Measurements from ENCODE around the gene RNU6-7.

The RNU6-7 gene

DNA sequence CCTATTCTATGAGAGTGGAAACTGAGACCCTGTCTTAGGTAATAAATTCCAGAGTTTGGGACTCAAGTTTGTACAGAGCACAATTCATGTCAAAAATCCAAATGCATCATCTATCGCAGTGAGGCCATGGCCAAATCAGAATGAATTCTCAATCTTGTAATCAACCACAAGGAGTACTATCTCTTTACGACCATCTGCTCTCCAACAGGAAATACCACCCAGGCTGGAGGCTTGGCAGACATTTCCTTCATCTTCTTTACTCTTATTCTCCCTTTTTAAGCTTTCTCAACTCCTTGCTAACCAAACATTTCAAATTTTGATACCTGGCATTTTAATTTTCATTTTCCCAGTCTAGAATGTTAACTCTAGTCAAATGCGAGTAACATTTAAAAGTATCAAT is 32.7 kb upstream of the RNU6-7 start:
- no peaks in the 10 kb centered on the region for H4K20me1 ChIP-seq (ENCODE audit: insufficient read depth)
- H3K4me3 ChIP-seq (IDR thresholded peaks at IDR 0.05; ENCODE audit: insufficient read depth, low read depth, low read length), result no peak overlapping the region
- no peak overlapping the region for H3K27ac ChIP-seq
- TF ChIP-seq, protein P1, sequence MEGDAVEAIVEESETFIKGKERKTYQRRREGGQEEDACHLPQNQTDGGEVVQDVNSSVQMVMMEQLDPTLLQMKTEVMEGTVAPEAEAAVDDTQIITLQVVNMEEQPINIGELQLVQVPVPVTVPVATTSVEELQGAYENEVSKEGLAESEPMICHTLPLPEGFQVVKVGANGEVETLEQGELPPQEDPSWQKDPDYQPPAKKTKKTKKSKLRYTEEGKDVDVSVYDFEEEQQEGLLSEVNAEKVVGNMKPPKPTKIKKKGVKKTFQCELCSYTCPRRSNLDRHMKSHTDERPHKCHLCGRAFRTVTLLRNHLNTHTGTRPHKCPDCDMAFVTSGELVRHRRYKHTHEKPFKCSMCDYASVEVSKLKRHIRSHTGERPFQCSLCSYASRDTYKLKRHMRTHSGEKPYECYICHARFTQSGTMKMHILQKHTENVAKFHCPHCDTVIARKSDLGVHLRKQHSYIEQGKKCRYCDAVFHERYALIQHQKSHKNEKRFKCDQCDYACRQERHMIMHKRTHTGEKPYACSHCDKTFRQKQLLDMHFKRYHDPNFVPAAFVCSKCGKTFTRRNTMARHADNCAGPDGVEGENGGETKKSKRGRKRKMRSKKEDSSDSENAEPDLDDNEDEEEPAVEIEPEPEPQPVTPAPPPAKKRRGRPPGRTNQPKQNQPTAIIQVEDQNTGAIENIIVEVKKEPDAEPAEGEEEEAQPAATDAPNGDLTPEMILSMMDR (conservative IDR thresholded peaks at IDR 0.05; ENCODE audit: low read depth, low read length), result no peak
- H2AFZ ChIP-seq (ENCODE audit: low read depth), result no peak overlapping the region
- H3K4me2 ChIP-seq, result no peak overlapping the region
- H3K79me2 ChIP-seq (ENCODE audit: insufficient read depth, low read depth), result no peaks in the 10 kb centered on the region
- no peak overlapping the region for H3K9ac ChIP-seq
- H3K27me3 ChIP-seq (ENCODE audit: insufficient read depth, low read depth), result no peaks in the 10 kb centered on the region
- no peaks in the 10 kb centered on the region for H3K36me3 ChIP-seq (ENCODE audit: insufficient read depth)
- H3K4me1 ChIP-seq (ENCODE audit: low read depth, poor library complexity, severe bottlenecking), result no peaks in the 10 kb centered on the region

DNA sequence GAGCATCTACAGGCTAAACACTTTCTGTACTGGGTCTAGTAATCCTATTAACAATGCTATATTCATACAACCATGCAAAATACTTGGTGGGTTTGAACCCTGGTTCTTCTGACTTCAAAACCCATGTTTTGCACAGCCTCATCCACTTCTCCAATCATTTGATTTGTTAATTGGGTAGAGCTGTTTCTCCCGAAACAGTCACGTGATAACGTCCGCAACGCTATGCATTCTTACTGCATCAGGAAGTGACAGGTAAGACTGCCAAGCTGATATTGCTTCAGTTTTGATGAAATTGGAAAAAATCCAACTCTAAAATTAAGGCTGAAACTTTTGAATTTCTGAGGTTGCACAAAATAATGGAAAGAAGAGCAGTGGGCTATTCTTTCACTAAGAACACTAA is 30.4 kb upstream of the RNU6-7 start:
- Histone ChIP-seq H3K4me1 (ENCODE audit: low read depth, poor library complexity, severe bottlenecking) (no peaks in the 10 kb centered on the region), H3K4me3 (IDR thresholded peaks at IDR 0.05; ENCODE audit: insufficient read depth, low read depth, low read length) (no peak overlapping the region)
- TF ChIP-seq, protein P1 (conservative IDR thresholded peaks at IDR 0.05; ENCODE audit: low read depth, low read length), result no peak

DNA sequence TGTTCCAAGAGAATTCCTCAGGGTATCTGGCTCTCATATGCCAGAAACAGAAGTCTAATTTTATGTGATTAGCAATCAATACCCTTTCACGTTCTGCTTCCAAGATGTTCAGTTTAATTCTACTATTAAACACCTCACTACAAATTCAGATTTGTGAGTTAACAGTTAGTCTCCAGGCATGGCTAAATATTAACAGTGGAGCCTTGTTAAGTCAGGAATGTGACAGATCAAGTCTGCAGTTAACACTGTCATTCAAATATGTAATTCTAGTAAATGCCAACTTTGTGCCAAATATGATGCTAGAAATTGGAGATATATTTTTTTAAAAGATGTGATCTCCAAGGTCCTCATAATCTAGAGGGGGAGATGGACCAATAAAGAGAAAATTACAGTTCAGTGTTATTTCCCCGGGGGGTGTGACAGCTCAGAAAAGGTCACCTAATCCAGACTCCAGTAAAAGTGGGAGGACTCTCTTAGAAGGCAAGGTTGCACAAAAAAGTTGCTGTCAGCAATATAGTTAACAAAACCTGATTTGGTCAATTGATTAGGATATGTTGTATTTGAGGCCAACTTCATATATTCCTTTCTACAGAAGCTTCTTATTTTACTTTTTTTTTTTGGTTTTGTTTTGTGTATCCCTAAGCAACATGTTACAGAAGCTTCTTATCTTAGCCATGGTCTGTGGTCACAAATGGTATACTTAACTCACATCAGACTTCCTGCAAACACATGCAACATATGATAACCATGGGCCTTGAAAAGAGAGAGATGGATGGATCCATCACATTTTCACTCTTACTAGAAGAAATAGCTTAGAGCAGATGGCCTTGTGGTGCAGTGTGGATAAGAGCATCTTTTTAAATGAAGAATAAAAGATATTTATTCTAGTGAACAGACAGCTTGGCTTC is 18.4 kb upstream of the RNU6-7 start:
- Histone ChIP-seq H3K9ac (no peak overlapping the region), H3K4me1 (ENCODE audit: low read depth, poor library complexity, severe bottlenecking) (peaks cover 4% of the 10 kb centered on the region), H3K4me3 (IDR thresholded peaks at IDR 0.05; ENCODE audit: insufficient read depth, low read depth, low read length) (no peak overlapping the region), H3K27ac (no peak overlapping the region), H3K27me3 (ENCODE audit: insufficient read depth, low read depth) (no peaks in the 10 kb centered on the region), H4K20me1 (ENCODE audit: insufficient read depth) (no peaks in the 10 kb centered on the region), H3K36me3 (ENCODE audit: insufficient read depth) (no peaks in the 10 kb centered on the region), H3K79me2 (ENCODE audit: insufficient read depth, low read depth) (no peaks in the 10 kb centered on the region), H3K4me2 (no peak overlapping the region), H2AFZ (ENCODE audit: low read depth) (no peak overlapping the region)
- TF ChIP-seq, protein P1 (conservative IDR thresholded peaks at IDR 0.05; ENCODE audit: low read depth, low read length), result no peak

More for the DNA sequence above, 30.4 kb upstream of the RNU6-7 start:
- H3K27ac ChIP-seq, result no peak overlapping the region
- H2AFZ ChIP-seq (ENCODE audit: low read depth), result no peak overlapping the region
- H4K20me1 ChIP-seq (ENCODE audit: insufficient read depth), result no peaks in the 10 kb centered on the region
- no peak overlapping the region for H3K4me2 ChIP-seq
- H3K36me3 ChIP-seq (ENCODE audit: insufficient read depth), result no peaks in the 10 kb centered on the region
- H3K79me2 ChIP-seq (ENCODE audit: insufficient read depth, low read depth), result no peaks in the 10 kb centered on the region
- H3K27me3 ChIP-seq (ENCODE audit: insufficient read depth, low read depth), result no peaks in the 10 kb centered on the region
- no peak overlapping the region for H3K9ac ChIP-seq

DNA sequence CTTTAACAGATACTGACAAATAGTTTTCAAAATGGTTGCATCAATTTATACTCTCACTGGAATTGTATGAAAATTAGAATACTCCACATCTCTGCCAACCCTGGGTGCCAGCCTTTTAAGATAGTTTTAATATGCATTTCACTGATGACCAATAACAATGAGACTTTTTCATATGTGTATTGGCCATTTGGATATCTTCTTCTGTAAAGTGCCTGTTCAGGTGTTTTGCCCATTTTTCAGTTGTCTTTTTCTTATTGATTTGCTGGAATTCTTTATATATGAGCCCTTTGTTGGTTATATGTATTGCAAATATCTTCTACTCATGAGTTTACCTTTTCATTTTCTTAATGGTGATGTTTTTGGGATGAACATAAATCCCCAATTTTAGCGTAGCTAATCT is 16.7 kb upstream of the RNU6-7 start:
- no peak overlapping the region for H3K9ac ChIP-seq
- no peak overlapping the region for H2AFZ ChIP-seq (ENCODE audit: low read depth)
- H3K36me3 ChIP-seq (ENCODE audit: insufficient read depth), result no peaks in the 10 kb centered on the region
- H3K79me2 ChIP-seq (ENCODE audit: insufficient read depth, low read depth), result no peaks in the 10 kb centered on the region
- no peaks in the 10 kb centered on the region for H3K27me3 ChIP-seq (ENCODE audit: insufficient read depth, low read depth)
- no peaks in the 10 kb centered on the region for H4K20me1 ChIP-seq (ENCODE audit: insufficient read depth)
- H3K4me2 ChIP-seq, result no peak overlapping the region
- H3K27ac ChIP-seq, result no peak overlapping the region
- no peak overlapping the region for H3K4me3 ChIP-seq (IDR thresholded peaks at IDR 0.05; ENCODE audit: insufficient read depth, low read depth, low read length)
- TF ChIP-seq, protein P1 (conservative IDR thresholded peaks at IDR 0.05; ENCODE audit: low read depth, low read length), result no peak
- H3K4me1 ChIP-seq (ENCODE audit: low read depth, poor library complexity, severe bottlenecking), result peaks cover 4% of the 10 kb centered on the region

Data from KMS-11 (cell line).